Measurements from ENCODE around the gene PPARG. TPM values are rescaled to one million over a fixed set of nuclear protein-coding genes. Genes with fewer than 3 reads are reported as not detected.

PPARG gene
- 10 to 100 TPM in 1 of 9 donors, 1 to 10 TPM in 8; 3.1 to 10.6 (median 6.5) TPM for total RNA-seq
- 10 to 100 TPM in 2 of 3 donors, 1 to 10 TPM in 1; 4.1 to 21.9 (median 17.8) TPM for polyA plus RNA-seq
- long read RNA-seq, donor 1, partial matches to known transcripts, result 0 of 2 reads
- long read RNA-seq, donor 1, other reads (novel, unspliced or antisense), result 0 of 2 reads
- long read RNA-seq, donor 2, result 0 reads
- long read RNA-seq, donor 3, partial matches to known transcripts, result 0 of 1 reads
- long read RNA-seq, donor 3, other reads (novel, unspliced or antisense), result 0 of 1 reads
- long read RNA-seq, donor 4, partial matches to known transcripts, result 1 of 2 reads
- long read RNA-seq, donor 4, other reads (novel, unspliced or antisense), result 1 of 2 reads
- long read RNA-seq, donor 5, transcript PPARG-202 (8 exons, 1,870 nt), result major isoform, 5 of 9 reads
- long read RNA-seq, donor 5, partial matches to known transcripts, result 0 of 9 reads
- long read RNA-seq, donor 5, other reads (novel, unspliced or antisense), result 1 of 9 reads
- long read RNA-seq, donor 6, partial matches to known transcripts, result 0 of 1 reads
- long read RNA-seq, donor 6, other reads (novel, unspliced or antisense), result 1 of 1 reads
- long read RNA-seq, donor 7, partial matches to known transcripts, result 0 of 1 reads
- long read RNA-seq, donor 7, other reads (novel, unspliced or antisense), result 0 of 1 reads
- long read RNA-seq, donor 8, partial matches to known transcripts, result 0 of 1 reads
- long read RNA-seq, donor 8, other reads (novel, unspliced or antisense), result 0 of 1 reads
- long read RNA-seq, donor 9, partial matches to known transcripts, result 0 of 1 reads
- long read RNA-seq, donor 9, other reads (novel, unspliced or antisense), result 0 of 1 reads
- long read RNA-seq, donor 10, partial matches to known transcripts, result 0 of 4 reads
- long read RNA-seq, donor 10, other reads (novel, unspliced or antisense), result 0 of 4 reads

DNA sequence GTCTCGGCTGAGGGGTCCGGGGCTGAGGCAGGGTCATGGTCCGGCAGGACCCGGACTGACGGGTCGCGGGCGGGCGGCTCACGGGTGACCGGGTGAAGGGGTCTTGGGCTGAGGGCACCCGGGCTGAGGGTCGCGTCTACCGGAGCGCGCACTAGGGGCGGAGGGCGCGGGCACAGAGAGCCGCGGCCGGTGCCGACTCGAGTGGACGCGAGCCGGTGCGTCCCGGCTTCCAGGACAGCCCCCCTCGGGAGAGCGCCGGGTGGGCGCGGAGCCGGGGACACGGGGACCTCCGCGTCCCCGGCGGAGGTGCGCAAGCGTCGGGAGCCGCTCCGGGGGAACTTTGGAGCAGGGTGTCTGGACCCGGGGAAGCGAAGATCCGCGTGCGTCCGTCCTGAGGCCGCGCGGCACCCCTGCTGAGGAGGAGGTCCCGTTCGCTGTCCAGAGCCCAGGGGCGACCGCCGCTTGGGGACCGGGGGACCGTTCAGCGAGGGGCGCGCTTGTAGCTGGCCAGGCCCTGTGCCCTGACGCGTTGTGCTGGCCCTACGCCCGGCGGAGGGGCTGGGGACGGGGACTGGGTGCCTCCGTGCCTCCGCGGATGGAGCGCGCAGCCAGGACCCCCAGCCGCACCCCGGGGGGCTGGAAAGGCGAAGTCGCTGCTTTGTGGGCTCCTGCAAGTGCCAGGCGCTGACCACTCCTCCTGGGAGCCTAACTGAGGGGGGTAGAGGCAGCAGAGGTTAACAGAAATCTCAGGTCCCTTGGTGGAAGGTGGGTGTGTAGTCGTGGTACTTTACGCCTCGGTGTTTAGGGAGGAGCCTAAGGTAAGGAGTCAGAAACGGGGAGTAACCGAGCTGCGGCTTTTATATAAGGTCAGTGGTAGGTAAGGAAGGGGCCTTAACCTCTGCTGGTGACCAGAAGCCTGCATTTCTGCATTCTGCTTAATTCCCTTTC, at the start of gene PPARG:
PPARG (plus strand) TSS at position 889 of the 948 bp plus-strand sequence. CDS start 90,642 bp downstream, outside the sequence.
- H3K9me3 ChIP-seq (replicated peaks in 1 of 3), result no peaks in the 10 kb centered on the region
- no peaks in the 10 kb centered on the region for H3K36me3 ChIP-seq (replicated peaks in 1 of 2)
- H3K4me1 ChIP-seq (replicated peaks in 1 of 2), result no peaks in the 10 kb centered on the region
- peak within 1 kb of the TSS in 2 of 4 donors; percentile 40 to 70 for H3K4me3 ChIP-seq
- peak within 1 kb of the TSS in 4 of 5 donors; percentile 54 to 82 (median 58) for H3K27ac ChIP-seq
- WGBS, 4 donors, result 1 to 5% (median 2%) methylated on average over 7 to 87 of the region's 87 CpGs
- intact Hi-C loops (cut with DNase I), result no loop called here
- no peaks in the 10 kb centered on the region for H3K27me3 ChIP-seq
- TF ChIP-seq POLR2A (IDR thresholded peaks at IDR 0.05), result no peak
- no peak for TF ChIP-seq CTCF (IDR thresholded peaks at IDR 0.05)
- peak in 3 of 7 donors; percentile 19 to 31 (median 20) for DNase-seq

DNA sequence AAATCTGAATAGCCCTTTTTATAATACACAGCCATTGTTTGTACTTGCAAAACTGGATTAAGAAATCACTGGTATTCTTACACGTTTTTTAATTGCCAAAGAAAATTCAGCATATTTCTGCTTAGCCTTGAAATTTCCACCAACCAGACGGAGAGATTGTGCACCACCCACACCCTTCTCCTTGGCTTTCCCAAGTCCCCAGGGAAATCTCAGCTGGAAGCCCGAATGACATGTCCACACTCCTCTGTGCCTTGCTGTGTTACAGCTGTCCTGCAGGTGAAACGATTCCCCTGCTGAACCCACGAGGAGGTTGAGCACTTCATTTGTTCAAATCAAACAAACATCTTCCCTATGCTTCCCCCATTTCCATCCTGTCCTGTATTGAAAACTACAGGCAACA, 49.6 kb upstream of the PPARG start:
- Histone ChIP-seq H3K4me1 (replicated peaks in 1 of 2) (peaks cover 0 to 10% of the 10 kb centered on the region in 2 donors), H3K4me3 (no peak overlapping the region), H3K27me3 (no peaks in the 10 kb centered on the region), H3K27ac (no peak overlapping the region), H3K36me3 (replicated peaks in 1 of 2) (no peaks in the 10 kb centered on the region), H3K9me3 (replicated peaks in 1 of 3) (no peaks in the 10 kb centered on the region)
- 28 to 39% (median 33%) methylated on average over 5 of the region's 5 CpGs for WGBS, 4 donors
- TF ChIP-seq CTCF (IDR thresholded peaks at IDR 0.05) (no peak), POLR2A (IDR thresholded peaks at IDR 0.05) (no peak)
- DNase-seq, result peak in 5 of 7 donors; percentile 16 to 58 (median 28)
- intact Hi-C loops (cut with DNase I), result no loop called here

DNA sequence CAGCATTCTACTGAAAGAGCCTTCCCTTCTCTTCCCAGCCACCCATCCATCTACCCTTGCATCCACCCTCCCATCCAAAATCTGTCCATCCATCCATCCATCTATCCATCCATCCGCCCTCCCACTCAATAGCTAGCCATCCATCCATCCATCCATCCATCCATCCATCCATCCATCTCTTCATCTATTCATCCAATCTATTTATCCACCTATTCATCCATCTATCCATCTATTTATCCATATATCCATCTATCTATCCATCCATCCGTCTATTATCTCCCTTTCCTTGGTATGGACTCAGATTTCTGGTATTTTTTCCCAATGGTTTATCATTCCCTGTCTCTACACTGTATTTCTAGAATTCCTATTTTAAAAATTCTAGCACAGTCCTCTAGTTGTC, 46.1 kb upstream of the PPARG start:
- WGBS, 4 donors, result 58 to 78% (median 73%) methylated on average over 2 of the region's 2 CpGs
- Histone ChIP-seq H3K4me3 (no peak overlapping the region), H3K27me3 (peaks cover 7% of the 10 kb centered on the region), H3K36me3 (replicated peaks in 1 of 2) (no peaks in the 10 kb centered on the region), H3K4me1 (replicated peaks in 1 of 2) (no peaks in the 10 kb centered on the region), H3K27ac (no peak overlapping the region), H3K9me3 (replicated peaks in 1 of 3) (no peaks in the 10 kb centered on the region)
- no peak for DNase-seq
- TF ChIP-seq CTCF (IDR thresholded peaks at IDR 0.05) (no peak), POLR2A (IDR thresholded peaks at IDR 0.05) (no peak)
- intact Hi-C loops (cut with DNase I), result no loop called here
